ENCODE data around the gene SNUPN.

The SNUPN gene

GRCh38 chr15:75653347-75653913 lies 27.9 kb upstream of the SNUPN start:
- Histone ChIP-seq H3K4me3 (peak overlapping the region; percentile 53), H3K27ac (peak overlapping the region; percentile 12 to 75)
- TF ChIP-seq, protein P1, sequence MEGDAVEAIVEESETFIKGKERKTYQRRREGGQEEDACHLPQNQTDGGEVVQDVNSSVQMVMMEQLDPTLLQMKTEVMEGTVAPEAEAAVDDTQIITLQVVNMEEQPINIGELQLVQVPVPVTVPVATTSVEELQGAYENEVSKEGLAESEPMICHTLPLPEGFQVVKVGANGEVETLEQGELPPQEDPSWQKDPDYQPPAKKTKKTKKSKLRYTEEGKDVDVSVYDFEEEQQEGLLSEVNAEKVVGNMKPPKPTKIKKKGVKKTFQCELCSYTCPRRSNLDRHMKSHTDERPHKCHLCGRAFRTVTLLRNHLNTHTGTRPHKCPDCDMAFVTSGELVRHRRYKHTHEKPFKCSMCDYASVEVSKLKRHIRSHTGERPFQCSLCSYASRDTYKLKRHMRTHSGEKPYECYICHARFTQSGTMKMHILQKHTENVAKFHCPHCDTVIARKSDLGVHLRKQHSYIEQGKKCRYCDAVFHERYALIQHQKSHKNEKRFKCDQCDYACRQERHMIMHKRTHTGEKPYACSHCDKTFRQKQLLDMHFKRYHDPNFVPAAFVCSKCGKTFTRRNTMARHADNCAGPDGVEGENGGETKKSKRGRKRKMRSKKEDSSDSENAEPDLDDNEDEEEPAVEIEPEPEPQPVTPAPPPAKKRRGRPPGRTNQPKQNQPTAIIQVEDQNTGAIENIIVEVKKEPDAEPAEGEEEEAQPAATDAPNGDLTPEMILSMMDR (IDR thresholded peaks at IDR 0.05) = no peak
- DNase-seq (ENCODE audit: low spot score) = no peak

DNA sequence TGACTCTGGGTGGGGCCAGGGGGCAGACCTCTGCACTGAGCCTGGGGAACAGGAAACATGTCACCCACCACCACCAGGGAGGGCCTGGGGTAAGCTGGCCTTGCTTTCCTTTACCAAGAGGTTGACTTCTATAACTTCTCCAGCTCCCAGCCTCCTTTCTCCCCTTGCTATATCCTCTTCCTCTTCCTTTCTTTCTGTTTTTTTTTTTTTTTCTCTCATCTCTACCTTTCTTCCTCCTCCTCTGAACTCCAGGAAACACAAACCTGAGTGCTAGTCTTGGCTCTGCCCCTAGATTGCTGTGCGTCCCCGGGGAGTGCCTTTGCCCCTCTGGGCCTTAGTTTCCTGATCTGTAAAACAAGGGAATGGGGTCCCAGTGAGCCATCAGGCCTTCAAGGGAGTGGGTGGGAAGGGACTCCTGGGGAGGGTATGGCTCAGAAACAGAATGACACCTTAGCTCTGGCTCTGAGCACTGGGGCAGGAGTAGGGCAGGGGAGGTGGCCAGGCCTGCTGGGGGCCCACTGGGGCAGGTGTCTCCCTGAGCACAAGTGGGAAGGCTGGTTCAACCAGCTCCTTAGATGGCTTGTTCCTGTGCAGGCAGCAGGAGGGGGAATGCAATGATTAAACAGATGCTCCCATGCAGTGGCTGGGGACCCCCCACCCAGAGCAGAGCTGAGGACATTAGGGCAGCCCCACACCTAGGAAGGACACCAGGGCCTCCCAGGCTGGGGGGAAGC lies 26.5 kb upstream of the SNUPN start:
- Histone ChIP-seq H3K27ac (peak overlapping the region; percentile 12 to 99), H3K4me3 (peak overlapping the region; percentile 88)
- DNase-seq (ENCODE audit: low spot score) = no peak
- TF ChIP-seq, protein P1 (IDR thresholded peaks at IDR 0.05) = no peak

GRCh38 chr15:75650908-75651809 lies 25.6 kb upstream of the SNUPN start:
- Histone ChIP-seq H3K4me3 (peak overlapping the region; percentile 88), H3K27ac (peak overlapping the region; percentile 12 to 99)
- no peak for DNase-seq (ENCODE audit: low spot score)

DNA sequence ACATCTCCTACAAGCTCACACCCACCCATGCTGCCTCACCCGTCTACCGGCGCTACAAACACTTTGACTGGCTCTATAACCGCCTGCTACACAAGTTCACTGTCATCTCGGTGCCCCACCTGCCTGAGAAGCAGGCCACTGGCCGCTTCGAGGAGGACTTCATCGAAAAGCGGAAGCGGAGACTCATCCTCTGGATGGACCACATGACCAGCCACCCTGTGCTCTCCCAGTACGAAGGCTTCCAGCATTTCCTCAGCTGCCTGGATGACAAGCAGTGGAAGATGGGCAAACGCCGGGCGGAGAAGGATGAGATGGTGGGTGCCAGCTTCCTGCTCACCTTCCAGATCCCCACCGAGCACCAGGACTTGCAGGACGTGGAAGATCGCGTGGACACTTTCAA lies 24.3 kb upstream of the SNUPN start:
- Histone ChIP-seq H3K4me3 (peak overlapping the region; percentile 88), H3K27ac (peak overlapping the region; percentile 12 to 99)
- DNase-seq (ENCODE audit: low spot score) = no peak
- TF ChIP-seq, protein P1 (IDR thresholded peaks at IDR 0.05) = no peak

More at GRCh38 chr15:75650908-75651809, 25.6 kb upstream of the SNUPN start:
- TF ChIP-seq, protein P1 (IDR thresholded peaks at IDR 0.05) = no peak

DNA sequence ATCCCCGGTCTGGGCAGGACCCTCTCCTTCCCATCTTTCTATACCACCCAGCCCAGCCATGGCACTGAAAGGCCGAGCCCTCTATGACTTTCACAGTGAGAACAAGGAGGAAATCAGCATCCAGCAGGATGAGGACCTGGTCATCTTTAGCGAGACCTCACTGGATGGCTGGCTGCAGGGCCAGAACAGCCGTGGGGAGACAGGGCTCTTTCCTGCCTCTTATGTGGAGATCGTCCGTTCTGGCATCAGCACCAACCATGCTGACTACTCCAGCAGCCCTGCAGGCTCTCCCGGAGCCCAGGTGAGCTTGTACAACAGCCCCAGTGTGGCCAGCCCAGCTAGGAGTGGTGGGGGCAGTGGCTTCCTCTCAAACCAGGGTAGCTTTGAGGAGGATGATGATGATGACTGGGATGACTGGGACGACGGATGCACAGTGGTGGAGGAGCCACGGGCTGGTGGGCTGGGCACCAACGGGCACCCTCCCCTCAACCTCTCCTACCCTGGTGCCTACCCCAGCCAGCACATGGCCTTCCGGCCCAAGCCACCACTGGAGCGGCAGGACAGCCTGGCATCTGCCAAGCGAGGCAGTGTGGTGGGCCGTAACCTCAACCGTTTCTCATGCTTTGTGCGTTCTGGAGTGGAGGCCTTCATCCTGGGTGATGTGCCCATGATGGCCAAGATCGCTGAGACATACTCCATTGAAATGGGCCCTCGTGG lies 23.7 kb upstream of the SNUPN start:
- Histone ChIP-seq H3K27ac (peak overlapping the region; percentile 94 to 99), H3K4me3 (peak overlapping the region; percentile 88)
- DNase-seq (ENCODE audit: low spot score) = no peak
- TF ChIP-seq, protein P1 (IDR thresholded peaks at IDR 0.05) = no peak

- TF ChIP-seq, protein P1 (IDR thresholded peaks at IDR 0.05) = no peak
- peak overlapping the region; percentile 88 for H3K4me3 ChIP-seq
- DNase-seq (ENCODE audit: low spot score) = no peak
- peak overlapping the region; percentile 94 to 99 for H3K27ac ChIP-seq
Observed at GRCh38 chr15:75648156-75649000, 22.9 kb upstream of the SNUPN start.

All from coronary artery (tissue), 2 donors.